HG02943 (cell line): Measurements from ENCODE around the gene CPNE8.

Experiments used
- ATAC-seq: cut with Tn5 transposase; IDR thresholded peaks from one replicate; pipeline ENCODE4 v1.9.1; 2021; ENCODE audit warnings: mild to moderate bottlenecking, low read depth, moderate library complexity; ENCODE audit not compliant: unreplicated experiment

Gene CPNE8

GRCh38 chr12:38905480-38906351 lies at the start of gene CPNE8:
Gene CPNE8, minus strand, starts transcription at chr12:38905591. Its CDS starts 57 bp downstream, at chr12:38905534.
- peak; percentile 53 for ATAC-seq

DNA sequence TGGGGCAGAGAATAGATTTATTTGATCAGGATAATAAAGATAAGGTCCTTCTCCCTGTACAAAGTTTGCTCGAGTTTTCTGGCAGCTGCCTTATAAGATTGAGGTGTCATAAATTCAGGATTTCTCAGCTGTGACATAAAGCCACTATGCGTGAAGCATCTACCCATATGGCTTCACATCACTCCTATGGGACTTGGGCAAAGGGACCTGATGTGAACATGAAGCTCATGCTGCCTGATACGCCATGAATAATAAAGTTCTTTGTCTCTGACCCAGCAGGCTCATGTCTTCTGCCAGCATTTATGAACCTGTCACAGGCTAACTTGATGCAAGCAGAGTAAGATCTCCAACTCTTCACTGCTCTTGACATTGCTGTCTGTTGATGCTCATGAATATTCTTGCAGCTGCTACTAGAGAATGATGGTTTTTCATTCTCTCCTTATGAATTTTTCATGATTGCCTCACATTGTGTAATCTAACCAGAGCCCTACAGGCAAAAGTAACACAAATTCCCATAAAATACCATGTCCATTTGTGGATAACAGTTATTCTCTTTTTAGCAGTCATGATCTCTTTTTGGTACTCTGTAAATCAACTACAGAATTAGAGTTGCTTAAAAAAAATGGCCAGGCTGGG lies 49.0 kb upstream of the CPNE8 start:
- ATAC-seq = no peak

- ATAC-seq = no peak
Observed at GRCh38 chr12:38949363-38949762, 44.0 kb upstream of the CPNE8 start.

DNA sequence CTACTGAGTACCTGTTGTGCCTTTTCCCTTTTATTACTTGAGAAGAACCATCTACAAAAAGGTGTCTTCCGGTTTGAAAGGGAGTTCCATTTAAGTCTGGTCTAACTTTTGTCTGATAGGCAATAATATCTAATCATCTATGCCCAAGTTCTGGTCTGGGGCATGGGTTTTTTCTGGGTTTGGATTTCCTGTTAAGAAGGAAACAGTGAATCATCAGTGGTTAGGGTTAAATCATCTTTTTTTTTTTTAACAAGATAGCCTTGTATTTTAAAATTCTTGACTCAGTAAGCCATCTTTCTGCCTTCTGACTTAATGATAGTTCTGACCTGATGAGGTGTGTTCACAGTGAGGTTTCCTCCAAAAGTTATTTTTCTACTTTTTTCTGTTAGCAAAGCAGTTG lies 29.3 kb upstream of the CPNE8 start:
- ATAC-seq = no peak

DNA sequence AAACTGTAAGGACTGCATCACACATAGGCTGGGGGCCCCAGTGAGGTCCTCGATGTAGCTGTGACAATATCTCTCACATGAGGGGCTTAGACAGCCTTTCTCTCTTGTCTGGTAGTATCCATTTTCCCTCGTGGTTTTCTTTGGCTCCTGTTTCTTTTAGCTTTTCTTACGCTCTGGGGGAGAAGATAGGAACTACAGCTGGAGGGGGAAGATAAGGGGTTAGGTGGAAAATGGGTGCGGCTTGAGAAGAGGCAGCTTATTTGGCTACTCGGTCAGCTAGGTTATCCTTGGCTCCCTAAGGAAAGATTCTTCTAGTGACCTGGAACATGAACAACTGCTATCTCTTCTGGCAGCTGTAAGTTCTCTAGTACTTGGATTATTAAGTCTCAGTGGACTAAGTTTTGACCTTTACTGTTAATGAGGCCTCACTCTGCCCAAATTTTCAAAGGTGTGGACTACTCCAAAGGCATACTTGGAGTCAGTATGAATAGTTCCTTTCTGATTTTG lies 28.7 kb upstream of the CPNE8 start:
- no peak for ATAC-seq

GRCh38 chr12:38932320-38932719 lies 26.9 kb upstream of the CPNE8 start:
- ATAC-seq = no peak

- ATAC-seq = no peak
Observed at GRCh38 chr12:38931461-38931860, 26.1 kb upstream of the CPNE8 start.

- ATAC-seq = no peak
Observed at GRCh38 chr12:38930990-38931389, 25.6 kb upstream of the CPNE8 start.

GRCh38 chr12:38926501-38926900 lies 21.1 kb upstream of the CPNE8 start:
- no peak for ATAC-seq

GRCh38 chr12:38921025-38921677 lies 15.8 kb upstream of the CPNE8 start:
- ATAC-seq = no peak

- ATAC-seq = no peak
Observed at GRCh38 chr12:38919191-38919590, 13.8 kb upstream of the CPNE8 start.

DNA sequence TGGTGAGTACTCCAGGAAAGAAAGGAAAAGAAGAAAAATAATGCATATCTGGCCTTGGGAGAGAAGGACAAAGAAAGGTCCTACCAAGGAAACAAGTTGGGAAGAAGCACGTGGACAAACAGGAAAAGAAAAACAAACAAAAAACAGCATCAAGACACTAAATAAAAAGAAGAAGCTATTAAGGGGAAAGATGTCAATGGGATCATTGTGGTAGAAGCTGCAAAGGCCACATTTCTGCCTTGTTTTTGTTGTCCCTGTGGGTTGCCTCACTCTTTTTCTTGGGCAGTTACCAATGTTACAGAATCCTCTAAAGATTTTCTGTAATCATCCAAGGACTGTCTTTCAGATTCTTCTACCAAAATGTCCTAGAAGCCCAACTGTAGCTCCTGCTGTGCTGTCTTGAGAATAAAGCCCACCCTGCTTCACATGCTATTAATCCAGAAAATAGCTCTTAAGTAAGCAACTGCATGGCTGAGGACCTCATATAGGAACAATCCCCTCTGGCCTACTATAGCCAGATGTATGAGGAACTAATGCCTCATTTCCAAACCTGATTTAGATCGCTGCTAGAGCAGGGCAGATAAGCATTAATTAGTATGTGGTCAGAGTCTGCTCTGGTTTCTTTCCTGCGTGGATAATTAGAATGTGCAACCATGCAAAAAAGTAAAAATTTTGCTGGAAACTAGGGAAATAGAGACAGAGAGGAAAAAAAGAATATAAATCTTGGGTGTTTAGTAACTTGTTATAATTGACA lies 10.2 kb upstream of the CPNE8 start:
- no peak for ATAC-seq

DNA sequence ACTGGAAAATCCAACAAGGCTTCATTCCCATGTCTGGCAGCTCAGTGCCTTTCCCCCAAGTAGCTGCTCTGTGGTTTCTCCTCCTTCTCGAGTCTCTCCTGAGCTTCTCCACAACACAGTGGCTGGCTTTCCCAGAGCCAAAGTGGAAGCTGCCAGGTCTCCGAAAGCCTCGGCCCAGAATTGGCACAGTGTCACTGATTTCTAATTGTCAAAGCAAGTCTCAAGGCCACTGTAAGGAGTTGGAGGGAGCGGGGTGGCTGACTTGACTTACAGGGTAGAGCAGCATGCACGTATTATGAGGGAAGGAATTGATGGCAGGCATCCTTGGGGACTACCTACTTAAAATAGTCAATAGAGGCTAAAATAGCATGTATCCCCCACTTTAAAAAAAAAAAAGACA lies 6.7 kb upstream of the CPNE8 start:
- ATAC-seq = no peak

- ATAC-seq = no peak
Observed at GRCh38 chr12:38911611-38912010, 6.2 kb upstream of the CPNE8 start.

- ATAC-seq = no peak
Observed at GRCh38 chr12:38907201-38907923, 2.0 kb upstream of the CPNE8 start.

DNA sequence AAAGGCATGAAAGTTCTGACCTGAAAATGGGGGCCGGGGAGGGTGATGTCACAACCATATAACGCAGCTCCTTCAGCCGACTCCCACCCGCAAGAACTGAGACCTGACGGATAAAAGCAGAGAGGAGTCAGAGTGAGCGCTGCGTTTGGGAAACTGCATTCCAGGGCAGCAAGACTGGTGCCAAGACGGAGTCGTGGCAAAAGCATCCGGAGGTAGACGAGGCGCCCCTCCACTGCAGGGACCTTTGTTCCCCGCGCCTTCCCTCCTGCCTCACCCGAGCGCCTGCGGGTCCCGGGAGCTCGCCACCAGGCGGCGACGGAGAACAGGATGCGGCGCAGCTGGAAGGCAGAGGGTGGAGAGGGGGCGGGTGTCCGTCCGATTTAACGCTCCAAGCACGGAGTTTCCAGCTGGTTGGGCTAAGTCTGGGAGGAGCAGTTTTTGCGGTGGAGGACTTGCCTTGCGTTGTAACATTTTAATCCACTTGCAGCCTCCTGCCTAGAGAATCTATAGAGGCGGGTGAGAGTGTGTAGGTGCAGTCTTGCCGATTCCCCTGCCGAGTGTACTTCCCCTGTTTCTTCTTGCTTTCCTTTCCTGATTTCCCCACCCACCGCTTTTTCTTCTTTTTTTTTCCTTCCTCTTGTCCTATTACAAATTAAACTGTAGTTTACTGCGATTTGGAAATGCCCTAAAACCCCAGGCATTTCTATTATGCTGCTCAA lies 1.2 kb upstream of the CPNE8 start:
- ATAC-seq = peak; percentile 53

DNA sequence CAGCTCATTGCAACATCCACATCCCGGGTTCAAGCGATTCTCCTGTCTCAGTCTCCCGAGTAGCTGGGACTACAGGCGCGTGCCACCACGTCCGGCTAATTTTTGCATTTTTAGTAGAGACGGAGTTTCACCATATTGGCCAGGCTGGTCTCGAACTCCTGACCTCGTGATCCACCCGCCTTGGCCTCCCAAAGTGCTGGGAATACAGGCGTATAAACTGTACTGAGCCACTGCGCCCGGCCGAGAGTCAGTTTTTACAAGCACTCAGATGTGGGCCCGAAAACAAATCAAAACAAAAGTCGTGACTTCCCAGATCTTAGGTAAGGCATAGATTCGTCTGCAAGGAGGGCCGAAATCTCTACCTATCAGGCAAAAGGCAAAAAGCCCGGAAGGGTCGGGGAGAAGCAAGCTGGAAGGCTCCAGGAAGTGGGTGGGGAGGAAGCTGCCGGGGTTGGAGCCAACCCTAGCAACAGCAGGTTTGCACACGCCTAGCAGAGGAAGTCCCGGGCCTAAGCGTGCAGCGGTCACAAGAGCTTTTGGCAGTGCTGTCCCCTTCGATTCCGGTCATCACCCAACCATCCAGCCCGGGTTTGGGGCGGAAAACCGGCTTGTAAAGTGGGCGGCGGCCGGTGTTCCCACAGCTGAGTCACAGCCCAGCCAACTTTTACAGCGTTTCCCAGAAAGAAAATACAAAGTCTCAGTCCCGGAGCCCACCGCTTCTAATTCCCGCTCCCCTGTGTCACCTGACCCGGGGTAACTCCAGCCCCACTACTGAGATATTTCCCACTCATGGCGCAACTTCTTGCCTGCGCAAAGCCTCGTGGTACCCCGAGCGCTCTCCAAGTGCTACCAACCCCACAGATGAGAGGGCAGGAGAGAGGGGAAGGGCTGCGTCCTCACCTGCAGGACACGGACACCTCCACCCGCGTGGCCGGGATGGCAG lies 583 bp downstream of the CPNE8 start:
- peak; percentile 68 for ATAC-seq

DNA sequence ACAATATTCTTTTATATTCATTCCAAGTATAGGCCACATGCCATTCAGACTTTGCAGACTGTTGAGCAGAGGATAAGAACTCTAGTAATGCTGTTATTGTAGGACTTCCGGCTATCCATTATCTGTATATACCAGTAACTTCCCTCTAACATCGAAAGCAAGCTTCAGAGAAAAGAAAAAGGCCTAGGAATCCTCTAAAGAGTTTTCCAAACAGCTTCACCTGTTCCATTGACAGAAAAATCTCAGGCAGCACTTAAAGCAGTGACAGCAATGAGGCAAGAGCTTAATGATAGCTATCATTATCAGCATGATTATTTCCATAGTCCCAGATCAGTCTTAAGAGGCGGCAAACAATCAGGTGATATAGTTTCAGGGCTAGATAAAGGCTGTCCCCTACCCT lies 1.8 kb downstream of the CPNE8 start:
- ATAC-seq = no peak
